ENCODE data around the gene PPP6R2. TPM values are rescaled to one million over a fixed set of nuclear protein-coding genes. Genes with fewer than 3 reads are reported as not detected.

The PPP6R2 gene
- total RNA-seq, 4 donors from 2014 or later, result 65.7 to 103 (median 74.0) TPM

- Histone ChIP-seq H3K27ac (peak overlapping the region; percentile 80 to 92 (median 86)), H3K4me3 (replicated peaks in 1 of 3) (no peak overlapping the region), H3K4me1 (peaks cover 40 to 61% of the 10 kb centered on the region in 2 donors), H3K36me3 (no peaks in the 10 kb centered on the region), H3K27me3 (no peaks in the 10 kb centered on the region), H3K9me3 (no peaks in the 10 kb centered on the region)
- TF ChIP-seq CTCF (IDR thresholded peaks at IDR 0.05), result no peak
- TF ChIP-seq POLR2A (IDR thresholded peaks at IDR 0.05), result no peak
- intact Hi-C loops (cut with DNase I), result no loop called here
- no peak for DNase-seq
- WGBS, 2 donors, result 66 to 83% methylated on average over 4 to 22 of the region's 23 CpGs
Measured at GRCh38 chr22:50487290-50488005, 144.3 kb downstream of the PPP6R2 start.

GRCh38 chr22:50488006-50488677, 145.0 kb downstream of the PPP6R2 start:
- H3K9me3 ChIP-seq, result no peaks in the 10 kb centered on the region
- TF ChIP-seq CTCF (IDR thresholded peaks at IDR 0.05) (no peak), POLR2A (IDR thresholded peaks at IDR 0.05) (no peak)
- H3K4me1 ChIP-seq, result peaks cover 37 to 57% of the 10 kb centered on the region in 2 donors
- 78 to 80% methylated on average over 7 to 9 of the region's 18 CpGs for WGBS, 2 donors
- no peaks in the 10 kb centered on the region for H3K36me3 ChIP-seq
- H3K27ac ChIP-seq, result peak overlapping the region in 1 of 3 donors; percentile 92
- intact Hi-C loops (cut with DNase I), result no loop called here
- H3K27me3 ChIP-seq, result no peaks in the 10 kb centered on the region
- DNase-seq, result no peak
- H3K4me3 ChIP-seq (replicated peaks in 1 of 3), result no peak overlapping the region

- intact Hi-C loops (cut with DNase I), result no loop called here
- Histone ChIP-seq H3K9me3 (no peaks in the 10 kb centered on the region), H3K27me3 (no peaks in the 10 kb centered on the region), H3K36me3 (no peaks in the 10 kb centered on the region), H3K4me3 (replicated peaks in 1 of 3) (no peak overlapping the region), H3K27ac (no peak overlapping the region), H3K4me1 (peaks cover 29 to 49% of the 10 kb centered on the region in 2 donors)
- 82 to 88% methylated on average over 17 to 19 of the region's 19 CpGs for WGBS, 2 donors
- no peak for DNase-seq
- TF ChIP-seq POLR2A (IDR thresholded peaks at IDR 0.05) (no peak), CTCF (IDR thresholded peaks at IDR 0.05) (no peak)
Measured at GRCh38 chr22:50488886-50489285, 145.8 kb downstream of the PPP6R2 start.

GRCh38 chr22:50489363-50490243, 146.5 kb downstream of the PPP6R2 start:
- H3K4me3 ChIP-seq (replicated peaks in 1 of 3), result no peak overlapping the region
- no peaks in the 10 kb centered on the region for H3K9me3 ChIP-seq
- intact Hi-C loops (cut with DNase I), result no loop called here
- TF ChIP-seq POLR2A (IDR thresholded peaks at IDR 0.05) (no peak), CTCF (IDR thresholded peaks at IDR 0.05) (no peak)
- no peak overlapping the region for H3K27ac ChIP-seq
- DNase-seq, result no peak
- H3K4me1 ChIP-seq, result peaks cover 25 to 42% of the 10 kb centered on the region in 2 donors
- H3K27me3 ChIP-seq, result no peaks in the 10 kb centered on the region
- no peaks in the 10 kb centered on the region for H3K36me3 ChIP-seq
- WGBS, 2 donors, result 86 to 90% methylated on average over 7 to 23 of the region's 31 CpGs

Data from thyroid gland (tissue), 4 donors.